Measurements from ENCODE around the gene LTBR.

Gene LTBR

DNA sequence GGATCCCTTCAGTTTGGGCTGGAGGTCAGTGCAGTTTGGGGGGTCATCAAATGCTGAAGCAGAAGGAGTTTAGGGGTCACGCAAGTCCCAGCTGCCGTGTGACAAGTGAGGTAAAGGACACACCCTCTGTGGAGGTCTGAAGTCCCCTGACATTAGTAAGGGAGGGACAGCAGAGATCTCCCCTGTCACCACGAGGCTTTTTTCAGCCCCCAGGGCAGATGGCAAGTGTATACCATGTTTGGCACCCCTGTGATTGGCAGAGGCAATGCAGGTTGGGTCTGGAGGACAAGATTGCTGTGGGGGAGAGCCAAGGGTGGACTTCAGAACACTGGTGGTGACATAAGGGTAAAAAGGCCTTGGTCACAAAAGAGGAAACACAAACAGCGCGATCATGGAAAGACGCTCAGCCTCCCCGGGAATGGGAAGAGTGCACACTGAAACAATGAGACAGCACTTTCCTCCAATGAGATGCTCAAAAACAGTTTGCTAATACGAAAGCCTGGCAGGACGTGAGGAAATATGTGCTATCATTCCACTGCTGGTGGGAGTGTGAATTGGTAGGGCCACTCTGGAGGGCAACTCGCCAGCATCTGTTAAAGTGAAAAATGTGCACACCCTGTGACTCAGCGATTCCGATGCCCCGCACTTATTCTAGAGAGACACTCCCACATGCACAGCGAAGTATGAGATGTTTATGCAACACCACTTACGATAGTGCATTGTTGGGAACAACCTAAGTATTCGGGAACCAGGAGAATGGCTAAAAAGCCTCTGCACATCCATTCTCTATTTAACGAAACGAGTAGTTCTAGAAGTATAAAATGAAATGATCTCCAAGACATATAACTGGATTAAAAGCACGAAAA lies 46.4 kb downstream of the LTBR start:
- DNase-seq, result no peak

DNA sequence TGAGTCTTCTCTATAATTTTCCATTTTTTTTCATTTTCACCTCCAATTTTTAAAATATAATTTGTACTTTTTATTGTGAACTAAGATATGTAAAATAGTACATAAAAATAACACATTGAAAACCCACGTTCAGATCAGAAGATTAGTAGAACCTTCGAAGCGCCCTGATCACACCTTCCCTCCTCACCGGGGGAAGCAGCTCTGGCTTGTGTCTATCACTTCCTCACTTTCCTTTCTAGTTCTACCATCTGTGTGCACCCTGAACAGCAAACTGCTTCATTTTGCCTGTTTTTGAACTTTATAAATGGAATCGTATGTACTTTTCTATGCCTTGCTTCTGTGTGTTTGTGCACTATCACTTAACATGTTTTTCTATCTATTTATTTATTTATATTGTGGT lies 49.0 kb downstream of the LTBR start:
- DNase-seq, result no peak

DNA sequence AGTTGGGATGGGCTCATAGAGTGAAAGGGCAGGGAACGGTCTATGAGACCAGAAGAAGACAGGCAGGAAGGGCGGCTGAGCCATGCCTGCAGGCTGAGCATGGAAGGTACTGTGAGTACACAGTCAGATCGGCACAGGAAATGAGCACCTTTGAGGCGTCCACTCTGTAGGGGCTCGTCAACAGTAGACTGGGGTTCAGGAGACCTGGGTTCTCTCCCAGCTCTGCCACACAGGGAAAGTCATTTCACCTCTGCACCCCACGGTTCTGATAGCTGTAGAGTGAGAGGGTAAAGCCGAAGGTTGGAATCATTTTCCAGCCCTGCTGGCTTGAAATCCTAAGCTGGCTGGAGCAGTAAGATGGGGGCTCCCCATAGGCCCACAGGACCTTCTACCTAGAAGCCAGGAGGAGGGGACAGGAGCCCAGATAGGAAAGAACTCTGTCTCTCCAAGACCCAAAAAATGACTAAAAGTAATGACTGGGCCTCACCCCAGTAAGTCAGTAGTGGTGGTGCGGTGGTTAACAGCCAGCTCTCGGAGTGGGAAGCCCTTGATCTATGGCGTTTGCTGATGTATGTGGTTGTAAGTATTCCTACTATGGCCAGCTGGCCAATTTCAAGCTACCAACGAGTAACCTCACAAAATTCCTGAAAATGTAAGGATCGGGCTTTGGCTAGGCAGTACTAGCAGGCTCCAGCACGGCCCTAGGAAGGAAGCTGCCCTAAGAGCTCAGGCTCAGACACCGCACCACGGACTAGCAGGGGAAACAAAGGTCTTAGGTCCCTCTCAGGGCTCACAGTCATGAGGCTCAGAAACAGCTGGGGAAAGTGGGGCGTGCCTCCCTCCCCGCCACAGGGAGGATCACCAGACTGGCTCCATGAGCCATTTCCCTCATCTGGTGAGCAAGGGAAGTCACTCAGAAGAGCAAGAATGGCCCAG lies 50.5 kb downstream of the LTBR start:
- no peak for DNase-seq

DNA sequence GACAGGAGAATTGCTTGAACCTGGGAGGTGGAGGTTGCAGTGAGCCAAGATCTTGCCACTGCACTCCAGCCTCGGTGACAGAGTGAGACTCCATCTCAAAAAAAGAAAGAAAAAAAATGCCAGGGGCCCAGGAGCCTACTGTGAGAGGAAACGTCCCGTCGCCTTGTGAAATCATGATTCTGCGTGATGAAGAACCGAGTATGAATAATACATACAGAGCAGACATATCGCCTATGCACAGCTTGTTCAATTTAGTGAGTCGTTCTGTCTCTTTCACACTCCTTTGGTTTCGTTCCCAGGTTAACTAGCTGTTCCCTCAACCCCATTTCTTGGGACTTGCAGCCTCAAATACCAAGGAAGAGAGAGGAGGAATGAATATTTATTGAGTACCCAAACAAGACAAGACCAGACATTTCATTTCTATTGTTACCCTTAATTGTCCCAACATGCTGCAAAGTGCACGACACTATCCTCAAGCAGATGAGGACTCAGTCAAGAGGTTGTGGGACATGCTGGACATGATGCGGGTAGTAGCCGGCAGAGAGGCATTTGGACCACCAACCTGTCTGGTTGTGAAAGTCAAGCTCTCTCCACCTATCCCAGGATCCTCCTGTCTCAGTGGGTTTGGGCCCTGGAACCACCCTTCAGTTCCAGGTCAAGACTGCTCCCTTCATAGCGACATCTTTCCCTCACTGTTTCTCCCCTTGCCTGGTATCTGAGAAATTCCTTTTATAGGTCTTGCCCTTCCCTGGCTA lies 52.2 kb downstream of the LTBR start:
- no peak for DNase-seq

DNA sequence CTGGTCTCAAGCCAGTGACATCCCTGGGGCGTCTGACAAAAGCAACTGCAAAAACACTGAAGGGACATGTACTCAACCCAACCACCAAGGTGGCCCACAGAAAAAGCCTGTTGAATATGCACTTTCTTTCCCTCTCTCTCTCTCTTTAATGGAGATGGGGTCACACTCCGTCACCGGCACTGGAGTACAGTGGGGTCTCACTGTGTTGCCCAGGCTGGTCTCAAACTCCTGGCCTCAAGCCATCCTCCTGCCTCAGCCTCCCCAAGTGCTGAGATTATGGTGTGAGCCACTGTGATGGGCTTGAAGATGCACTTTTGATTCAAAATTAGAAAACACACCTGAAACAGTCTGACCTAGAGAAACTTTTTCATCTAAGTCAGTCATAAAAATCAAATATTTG lies 53.6 kb downstream of the LTBR start:
- DNase-seq, result no peak

DNA sequence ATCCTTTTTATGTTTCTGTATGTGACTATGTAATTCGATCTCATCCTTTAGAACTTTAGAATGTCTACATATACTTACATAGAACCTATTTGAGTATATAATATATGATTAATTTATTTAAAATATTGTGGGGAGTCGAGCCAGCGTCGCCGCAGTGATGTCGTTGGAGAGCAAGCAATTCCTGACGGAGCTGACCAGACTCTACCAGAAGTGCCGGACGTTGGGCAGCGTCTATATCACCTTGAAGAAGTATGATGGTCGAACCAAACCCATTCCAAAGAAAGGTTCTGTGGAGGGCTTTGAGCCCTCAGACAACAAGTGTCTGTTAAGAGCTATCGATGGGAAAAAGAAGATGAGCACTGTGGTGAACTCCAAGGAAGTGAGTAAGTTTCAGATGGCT lies 54.4 kb downstream of the LTBR start:
- no peak for DNase-seq

DNA sequence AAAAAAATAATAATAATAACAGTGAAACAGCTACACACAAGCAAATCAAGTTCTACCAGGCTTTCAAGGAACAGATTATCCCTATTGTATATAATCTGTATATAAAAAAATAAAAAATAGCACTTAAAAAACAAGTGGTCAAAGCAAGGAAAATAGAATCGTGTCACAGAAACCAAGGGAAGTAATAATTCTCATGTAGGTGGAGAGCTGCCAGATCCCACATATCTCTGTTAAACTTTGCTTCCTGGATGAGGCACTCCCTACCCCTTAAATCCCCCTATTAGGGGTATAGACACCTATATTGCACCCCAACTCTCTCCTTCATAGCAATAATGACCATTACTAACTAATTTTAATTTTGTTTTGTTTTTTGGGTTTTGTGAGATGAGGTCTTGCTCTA lies 56.4 kb downstream of the LTBR start:
- DNase-seq, result no peak

Measured in NCI-H345 (cell line).